ENCODE measurements around the gene CDH2. TPM values are rescaled to one million over a fixed set of nuclear protein-coding genes. Genes with fewer than 3 reads are reported as not detected.
A peak's percentile ranks its signal among the peaks of the same experiment; 100 is the strongest.

CDH2 gene
- total and polyA plus RNA-seq, 4 donors, result 14.2 to 49.5 (median 26.4) TPM

DNA sequence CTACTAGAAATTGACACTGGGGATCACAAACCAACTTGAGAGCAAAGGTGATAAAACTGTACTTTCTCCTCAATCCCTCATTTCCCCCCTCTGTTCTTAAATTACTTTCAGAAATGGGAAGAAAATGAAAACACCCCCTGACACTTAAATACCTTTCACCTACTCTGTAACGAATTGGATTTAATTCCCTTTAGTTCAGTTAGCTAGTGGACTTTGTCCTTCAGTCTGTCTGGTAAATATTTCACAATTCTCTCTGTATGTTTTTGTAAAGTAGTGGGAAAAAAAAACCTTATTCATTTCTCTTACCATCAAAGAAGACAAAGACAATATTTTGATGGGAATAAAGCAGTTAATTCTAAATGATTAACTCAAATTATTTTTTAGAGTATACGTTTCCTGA lies 85.7 kb downstream of the CDH2 start:
- H3K4me3 ChIP-seq (ENCODE audit: low read depth in 1 of 3, low read length in 3 of 3), result peak overlapping the region in 2 of 3 donors; percentile 13 to 23
- 31% methylated on average over 2 of the region's 2 CpGs for WGBS
- TF ChIP-seq FOXA1 (IDR thresholded peaks at IDR 0.05) (no peak), JUND (IDR thresholded peaks at IDR 0.05) (peak in 1 of 2 donors; percentile 38), EGR1 (IDR thresholded peaks at IDR 0.05; ENCODE audit: low read depth in 2 of 2) (no peak), TAF1 (conservative IDR thresholded peaks at IDR 0.05) (no peak), HNF4A (conservative IDR thresholded peaks at IDR 0.05) (peak; percentile 98), RAD21 (IDR thresholded peaks at IDR 0.05) (peak in 1 of 2 donors; percentile 54), GABPA (IDR thresholded peaks at IDR 0.05 in 1 of 2, conservative IDR thresholded peaks at IDR 0.05 in 1 of 2) (no peak), HNF4G (IDR thresholded peaks at IDR 0.05) (peak; percentile 95), SP1 (IDR thresholded peaks at IDR 0.05) (peak; percentile 98), NR2F2 (IDR thresholded peaks at IDR 0.05) (no peak), YY1 (IDR thresholded peaks at IDR 0.05) (peak; percentile 44), RXRA (IDR thresholded peaks at IDR 0.05) (peak; percentile 90 to 91), FOXA2 (IDR thresholded peaks at IDR 0.05) (no peak)
- TF ChIP-seq, protein P1, sequence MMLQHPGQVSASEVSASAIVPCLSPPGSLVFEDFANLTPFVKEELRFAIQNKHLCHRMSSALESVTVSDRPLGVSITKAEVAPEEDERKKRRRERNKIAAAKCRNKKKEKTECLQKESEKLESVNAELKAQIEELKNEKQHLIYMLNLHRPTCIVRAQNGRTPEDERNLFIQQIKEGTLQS (IDR thresholded peaks at IDR 0.05), result no peak
- TF ChIP-seq, protein P2, sequence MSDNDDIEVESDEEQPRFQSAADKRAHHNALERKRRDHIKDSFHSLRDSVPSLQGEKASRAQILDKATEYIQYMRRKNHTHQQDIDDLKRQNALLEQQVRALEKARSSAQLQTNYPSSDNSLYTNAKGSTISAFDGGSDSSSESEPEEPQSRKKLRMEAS (IDR thresholded peaks at IDR 0.05), result no peak
- TF ChIP-seq, protein P3, sequence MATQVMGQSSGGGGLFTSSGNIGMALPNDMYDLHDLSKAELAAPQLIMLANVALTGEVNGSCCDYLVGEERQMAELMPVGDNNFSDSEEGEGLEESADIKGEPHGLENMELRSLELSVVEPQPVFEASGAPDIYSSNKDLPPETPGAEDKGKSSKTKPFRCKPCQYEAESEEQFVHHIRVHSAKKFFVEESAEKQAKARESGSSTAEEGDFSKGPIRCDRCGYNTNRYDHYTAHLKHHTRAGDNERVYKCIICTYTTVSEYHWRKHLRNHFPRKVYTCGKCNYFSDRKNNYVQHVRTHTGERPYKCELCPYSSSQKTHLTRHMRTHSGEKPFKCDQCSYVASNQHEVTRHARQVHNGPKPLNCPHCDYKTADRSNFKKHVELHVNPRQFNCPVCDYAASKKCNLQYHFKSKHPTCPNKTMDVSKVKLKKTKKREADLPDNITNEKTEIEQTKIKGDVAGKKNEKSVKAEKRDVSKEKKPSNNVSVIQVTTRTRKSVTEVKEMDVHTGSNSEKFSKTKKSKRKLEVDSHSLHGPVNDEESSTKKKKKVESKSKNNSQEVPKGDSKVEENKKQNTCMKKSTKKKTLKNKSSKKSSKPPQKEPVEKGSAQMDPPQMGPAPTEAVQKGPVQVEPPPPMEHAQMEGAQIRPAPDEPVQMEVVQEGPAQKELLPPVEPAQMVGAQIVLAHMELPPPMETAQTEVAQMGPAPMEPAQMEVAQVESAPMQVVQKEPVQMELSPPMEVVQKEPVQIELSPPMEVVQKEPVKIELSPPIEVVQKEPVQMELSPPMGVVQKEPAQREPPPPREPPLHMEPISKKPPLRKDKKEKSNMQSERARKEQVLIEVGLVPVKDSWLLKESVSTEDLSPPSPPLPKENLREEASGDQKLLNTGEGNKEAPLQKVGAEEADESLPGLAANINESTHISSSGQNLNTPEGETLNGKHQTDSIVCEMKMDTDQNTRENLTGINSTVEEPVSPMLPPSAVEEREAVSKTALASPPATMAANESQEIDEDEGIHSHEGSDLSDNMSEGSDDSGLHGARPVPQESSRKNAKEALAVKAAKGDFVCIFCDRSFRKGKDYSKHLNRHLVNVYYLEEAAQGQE (IDR thresholded peaks at IDR 0.05), result peak; percentile 50
- TF ChIP-seq, protein P4, sequence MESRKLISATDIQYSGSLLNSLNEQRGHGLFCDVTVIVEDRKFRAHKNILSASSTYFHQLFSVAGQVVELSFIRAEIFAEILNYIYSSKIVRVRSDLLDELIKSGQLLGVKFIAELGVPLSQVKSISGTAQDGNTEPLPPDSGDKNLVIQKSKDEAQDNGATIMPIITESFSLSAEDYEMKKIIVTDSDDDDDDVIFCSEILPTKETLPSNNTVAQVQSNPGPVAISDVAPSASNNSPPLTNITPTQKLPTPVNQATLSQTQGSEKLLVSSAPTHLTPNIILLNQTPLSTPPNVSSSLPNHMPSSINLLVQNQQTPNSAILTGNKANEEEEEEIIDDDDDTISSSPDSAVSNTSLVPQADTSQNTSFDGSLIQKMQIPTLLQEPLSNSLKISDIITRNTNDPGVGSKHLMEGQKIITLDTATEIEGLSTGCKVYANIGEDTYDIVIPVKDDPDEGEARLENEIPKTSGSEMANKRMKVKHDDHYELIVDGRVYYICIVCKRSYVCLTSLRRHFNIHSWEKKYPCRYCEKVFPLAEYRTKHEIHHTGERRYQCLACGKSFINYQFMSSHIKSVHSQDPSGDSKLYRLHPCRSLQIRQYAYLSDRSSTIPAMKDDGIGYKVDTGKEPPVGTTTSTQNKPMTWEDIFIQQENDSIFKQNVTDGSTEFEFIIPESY (IDR thresholded peaks at IDR 0.05), result no peak
- TF ChIP-seq, protein P5, sequence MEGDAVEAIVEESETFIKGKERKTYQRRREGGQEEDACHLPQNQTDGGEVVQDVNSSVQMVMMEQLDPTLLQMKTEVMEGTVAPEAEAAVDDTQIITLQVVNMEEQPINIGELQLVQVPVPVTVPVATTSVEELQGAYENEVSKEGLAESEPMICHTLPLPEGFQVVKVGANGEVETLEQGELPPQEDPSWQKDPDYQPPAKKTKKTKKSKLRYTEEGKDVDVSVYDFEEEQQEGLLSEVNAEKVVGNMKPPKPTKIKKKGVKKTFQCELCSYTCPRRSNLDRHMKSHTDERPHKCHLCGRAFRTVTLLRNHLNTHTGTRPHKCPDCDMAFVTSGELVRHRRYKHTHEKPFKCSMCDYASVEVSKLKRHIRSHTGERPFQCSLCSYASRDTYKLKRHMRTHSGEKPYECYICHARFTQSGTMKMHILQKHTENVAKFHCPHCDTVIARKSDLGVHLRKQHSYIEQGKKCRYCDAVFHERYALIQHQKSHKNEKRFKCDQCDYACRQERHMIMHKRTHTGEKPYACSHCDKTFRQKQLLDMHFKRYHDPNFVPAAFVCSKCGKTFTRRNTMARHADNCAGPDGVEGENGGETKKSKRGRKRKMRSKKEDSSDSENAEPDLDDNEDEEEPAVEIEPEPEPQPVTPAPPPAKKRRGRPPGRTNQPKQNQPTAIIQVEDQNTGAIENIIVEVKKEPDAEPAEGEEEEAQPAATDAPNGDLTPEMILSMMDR (IDR thresholded peaks at IDR 0.05; ENCODE audit: low read depth, low read length, missing input control), result no peak
- H3K27ac ChIP-seq (ENCODE audit: low read depth in 1 of 2, low read length in 2 of 2), result peak overlapping the region; percentile 61 to 81
- no peaks in the 10 kb centered on the region for H3K36me3 ChIP-seq (ENCODE audit: control insufficient read depth in 4 of 4, insufficient read depth in 3 of 4, low read depth in 1 of 4, low read length in 3 of 4)
- no peak overlapping the region for H3K9ac ChIP-seq (ENCODE audit: low read depth in 1 of 2, low read length in 2 of 2)
- H3K27me3 ChIP-seq (ENCODE audit: control insufficient read depth in 4 of 4, insufficient read depth in 4 of 4, low read length in 3 of 4), result no peaks in the 10 kb centered on the region
- peaks cover 13 to 57% (median 30%) of the 10 kb centered on the region in 4 donors for H3K4me1 ChIP-seq (ENCODE audit: control insufficient read depth in 4 of 4, insufficient read depth in 4 of 4, low read length in 3 of 4)
- no peak for DNase-seq (ENCODE audit: low spot score)
- no peaks in the 10 kb centered on the region for H3K9me3 ChIP-seq (ENCODE audit: control insufficient read depth in 4 of 4, low read length in 3 of 4)
